HPDE6-E6E7 (cell line): ENCODE measurements around the gene ANKRD42.

Source experiments
- DNase-seq: peaks from one replicate; pipeline ENCODE4 v3.0.0; 2011; ENCODE audit warnings: missing footprints; ENCODE audit errors: extremely low spot score

The ANKRD42 gene

GRCh38 chr11:83287631-83288030 is 94.1 kb downstream of the ANKRD42 start:
- DNase-seq: no peak

- DNase-seq: peak; percentile 35
Measured at GRCh38 chr11:83292709-83293456, 99.4 kb downstream of the ANKRD42 start.

GRCh38 chr11:83293457-83293774 is 99.9 kb downstream of the ANKRD42 start:
- DNase-seq: no peak

- no peak for DNase-seq
Measured at GRCh38 chr11:83294208-83294607, 100.7 kb downstream of the ANKRD42 start.
